Panc1 (cell line): ENCODE results near the gene MAP2.

ENCODE experiments used
- CTCF ChIP-seq: fragments of 450-650 bp; IDR thresholded peaks from 2 replicates; pipeline ENCODE4 v1.5.1; 2017; ENCODE audit warnings: mild to moderate bottlenecking
- POLR2AphosphoS5 ChIP-seq: IDR thresholded peaks from 2 replicates; pipeline ENCODE4 v1.6.1; 2012; ENCODE audit warnings: mild to moderate bottlenecking, low read depth, low read length, moderate library complexity
- REST ChIP-seq, 2 experiments: IDR thresholded peaks; 2 replicates each; pipeline ENCODE4 v1.6.1; 2011 to 2012; ENCODE audit warnings: low read depth in 2 of 2, control low read depth in 1 of 2, low read length in 1 of 2, mild to moderate bottlenecking in 1 of 2, moderate library complexity in 1 of 2; ENCODE audit not compliant: insufficient read depth in 1 of 2
- SIN3A ChIP-seq: IDR thresholded peaks from 2 replicates; pipeline ENCODE4 v1.6.1; 2012; ENCODE audit warnings: low read depth, mild to moderate bottlenecking, low read length, moderate library complexity, borderline replicate concordance; ENCODE audit not compliant: insufficient read depth
- TCF7L2 ChIP-seq: IDR thresholded peaks from 2 replicates; pipeline ENCODE4 v1.6.1; 2011; ENCODE audit warnings: mild to moderate bottlenecking, low read depth, low read length, inconsistent platforms

GRCh38 chr2:209496586-209496982, 72.7 kb downstream of the MAP2 start:
- TF ChIP-seq POLR2AphosphoS5 (no peak), CTCF (no peak), REST (IDR thresholded peaks at IDR 0.05; ENCODE audit: insufficient read depth in 1 of 2, low read depth in 2 of 2, low read length in 1 of 2) (no peak), TCF7L2 (no peak), SIN3A (no peak)
